HL-60/S4 (cell line): ENCODE results near the gene TMC5.

ENCODE experiments used
- in situ Hi-C: fragments of 300-500 bp; cut with MboI; formaldehyde crosslinking; loops from 2 replicates; pipeline ENCODE4 v1.14.3; 2022; ENCODE audit warnings: low sequenced_read_pairs

Gene TMC5

DNA sequence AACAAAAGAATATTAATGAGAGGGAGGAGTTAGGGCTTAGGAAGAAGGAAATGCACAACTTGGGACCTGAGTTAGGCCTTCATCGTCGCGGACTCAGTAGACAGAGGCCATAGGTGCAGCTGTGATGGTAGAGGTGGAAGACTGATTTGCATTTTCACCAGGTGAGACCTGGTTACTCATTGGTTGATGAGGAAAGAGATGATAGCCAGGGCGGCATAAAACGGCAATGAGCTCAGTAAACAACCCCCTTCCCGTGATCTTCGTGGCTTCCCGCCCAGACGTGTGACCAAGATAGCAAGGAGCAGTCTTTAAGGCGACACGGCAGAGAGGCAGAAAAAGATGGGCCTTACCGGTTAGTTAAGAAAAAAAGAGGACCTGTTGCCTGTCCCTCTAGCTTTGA lies at the start of gene TMC5:
TSS of gene TMC5 (plus strand) at position 244 of the 400 bp plus-strand sequence. CDS start 22,156 bp downstream, outside the sequence.
- in situ Hi-C loops, result no loop called here

GRCh38 chr16:19372541-19372940 lies 45.1 kb upstream of the TMC5 start:
- in situ Hi-C loops, result loop anchor here (10.0 kb wide), 1 partner anchor 278 kb away; no protein-coding TSS in a partner anchor

- in situ Hi-C loops, result loop anchor here (10.0 kb wide), 1 partner anchor 280 kb away; no protein-coding TSS in a partner anchor
Observed at GRCh38 chr16:19374402-19374801, 43.3 kb upstream of the TMC5 start.

GRCh38 chr16:19375561-19376158 lies 42.0 kb upstream of the TMC5 start:
- in situ Hi-C loops, result loop anchor here (10.0 to 25.0 kb wide), 2 partner anchors 281 to 512 kb away; partner anchors contain the start of gene GPRC5B

DNA sequence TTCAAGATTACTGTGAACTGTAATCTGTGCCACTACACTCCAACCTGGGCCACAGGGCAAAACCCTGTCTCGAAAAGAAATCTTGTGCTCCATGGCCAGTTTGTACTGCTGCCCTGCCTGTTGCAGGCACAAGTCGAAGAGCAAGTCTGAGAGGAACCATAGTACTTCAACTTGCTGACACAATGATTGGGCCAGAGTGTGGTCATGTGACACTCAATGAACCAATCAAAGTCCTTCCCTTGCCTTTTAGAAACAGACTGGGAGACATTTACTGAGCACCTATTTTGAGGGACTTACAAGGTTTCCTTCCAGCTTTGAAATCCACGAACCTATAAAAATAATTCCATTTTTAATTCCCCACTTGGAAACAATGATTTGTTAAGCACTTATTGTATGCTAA lies 39.8 kb upstream of the TMC5 start:
- in situ Hi-C loops, result loop anchor here (10.0 to 25.0 kb wide), 2 partner anchors 283 to 509 kb away; partner anchors contain the start of gene GPRC5B

DNA sequence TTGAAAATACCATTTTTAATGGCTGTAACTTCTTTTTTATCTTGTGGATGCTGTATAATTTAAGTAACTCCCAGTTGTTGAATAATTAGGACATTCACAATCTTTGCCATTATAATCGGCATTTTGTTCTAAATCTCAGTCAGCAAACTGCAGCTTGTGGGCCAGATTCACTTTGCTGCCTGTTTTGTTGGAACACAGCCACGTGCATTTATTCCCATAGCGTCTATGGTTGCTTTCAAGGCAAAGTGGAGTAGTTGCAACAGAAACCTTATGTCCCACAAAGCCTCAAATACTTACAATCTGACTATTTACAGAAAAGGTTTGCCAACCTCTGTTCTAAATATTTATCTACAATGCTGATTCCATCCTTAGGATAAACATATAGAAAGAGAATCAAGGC lies 39.2 kb upstream of the TMC5 start:
- in situ Hi-C loops, result loop anchor here (10.0 to 25.0 kb wide), 2 partner anchors 284 to 509 kb away; partner anchors contain the start of gene GPRC5B

GRCh38 chr16:19379838-19380237 lies 37.8 kb upstream of the TMC5 start:
- in situ Hi-C loops, result loop anchor here (10.0 to 25.0 kb wide), 2 partner anchors 285 to 507 kb away; partner anchors contain the start of gene GPRC5B

DNA sequence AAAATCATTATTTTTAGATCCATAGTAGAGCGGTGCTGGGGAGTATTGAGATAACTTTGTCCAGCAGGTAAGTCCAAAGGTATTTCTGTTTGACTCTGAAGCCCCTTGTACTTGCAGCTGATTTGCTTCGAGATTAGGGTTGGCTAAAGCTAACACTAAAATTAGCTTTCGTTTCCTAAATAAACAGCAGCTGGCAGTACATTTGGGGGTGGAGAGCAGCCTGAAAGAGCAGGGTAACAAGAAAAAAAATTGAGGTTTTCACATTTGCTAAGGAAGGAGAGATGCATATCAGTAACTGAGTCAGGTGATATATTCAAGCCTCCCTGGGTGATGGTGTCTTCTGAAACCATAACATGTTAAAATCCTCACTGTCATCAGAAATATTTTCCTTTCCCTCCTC lies 37.4 kb upstream of the TMC5 start:
- in situ Hi-C loops, result loop anchor here (25.0 kb wide), 1 partner anchor 507 kb away; the partner anchor contains the start of gene GPRC5B

DNA sequence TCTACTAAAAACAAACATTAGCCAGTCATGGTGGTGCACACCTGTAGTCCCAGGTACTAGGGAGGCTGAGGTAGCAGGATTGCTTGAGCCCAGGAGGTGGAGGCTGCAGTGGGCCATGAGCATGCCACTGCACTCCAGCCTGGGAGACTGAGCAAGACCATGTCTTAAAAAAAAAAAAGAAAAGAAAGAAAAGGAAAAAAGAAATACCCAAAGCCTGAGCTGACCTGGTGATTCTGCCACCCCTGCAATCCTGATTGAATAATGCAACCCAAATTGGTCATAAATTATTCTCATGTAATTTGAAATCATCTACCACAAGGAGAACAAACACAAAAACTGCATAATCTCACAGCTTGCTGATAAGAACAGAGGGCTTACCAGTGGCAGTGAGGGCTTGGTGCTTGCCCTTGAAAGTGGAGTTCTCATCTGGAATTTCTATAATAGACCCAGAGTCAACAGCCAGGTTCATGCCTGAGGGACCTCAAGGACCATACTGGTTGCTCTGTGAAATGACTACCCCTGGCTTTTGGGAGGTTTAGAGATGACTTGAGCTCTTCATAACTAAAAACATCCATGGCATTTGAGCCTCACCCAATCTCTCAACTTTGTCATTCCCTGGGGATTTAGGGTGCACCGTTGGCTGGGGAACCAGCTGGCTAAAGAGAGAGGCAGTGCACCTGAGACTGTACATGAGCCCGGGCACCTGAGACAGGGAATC lies 35.4 kb upstream of the TMC5 start:
- in situ Hi-C loops, result loop anchor here (25.0 kb wide), 1 partner anchor 505 kb away; the partner anchor contains the start of gene GPRC5B

GRCh38 chr16:19382887-19383816 lies 34.5 kb upstream of the TMC5 start:
- in situ Hi-C loops, result loop anchor here (25.0 kb wide), 1 partner anchor 504 kb away; the partner anchor contains the start of gene GPRC5B

- in situ Hi-C loops, result loop anchor here (25.0 kb wide), 1 partner anchor 503 kb away; the partner anchor contains the start of gene GPRC5B
Observed at GRCh38 chr16:19384656-19385055, 33.0 kb upstream of the TMC5 start.

GRCh38 chr16:19386525-19386924 lies 31.2 kb upstream of the TMC5 start:
- in situ Hi-C loops, result loop anchor here (25.0 kb wide), 1 partner anchor 501 kb away; the partner anchor contains the start of gene GPRC5B

- in situ Hi-C loops, result loop anchor here (25.0 kb wide), 1 partner anchor 498 kb away; the partner anchor contains the start of gene GPRC5B
Observed at GRCh38 chr16:19389246-19389645, 28.4 kb upstream of the TMC5 start.

GRCh38 chr16:19391185-19391776 lies 26.4 kb upstream of the TMC5 start:
- in situ Hi-C loops, result loop anchor here (25.0 kb wide), 1 partner anchor 496 kb away; the partner anchor contains the start of gene GPRC5B

- in situ Hi-C loops, result loop anchor here (25.0 kb wide), 1 partner anchor 495 kb away; the partner anchor contains the start of gene GPRC5B
Observed at GRCh38 chr16:19392352-19392751, 25.3 kb upstream of the TMC5 start.

- in situ Hi-C loops, result loop anchor here (25.0 kb wide), 1 partner anchor 494 kb away; the partner anchor contains the start of gene GPRC5B
Observed at GRCh38 chr16:19393226-19394111, 24.2 kb upstream of the TMC5 start.

DNA sequence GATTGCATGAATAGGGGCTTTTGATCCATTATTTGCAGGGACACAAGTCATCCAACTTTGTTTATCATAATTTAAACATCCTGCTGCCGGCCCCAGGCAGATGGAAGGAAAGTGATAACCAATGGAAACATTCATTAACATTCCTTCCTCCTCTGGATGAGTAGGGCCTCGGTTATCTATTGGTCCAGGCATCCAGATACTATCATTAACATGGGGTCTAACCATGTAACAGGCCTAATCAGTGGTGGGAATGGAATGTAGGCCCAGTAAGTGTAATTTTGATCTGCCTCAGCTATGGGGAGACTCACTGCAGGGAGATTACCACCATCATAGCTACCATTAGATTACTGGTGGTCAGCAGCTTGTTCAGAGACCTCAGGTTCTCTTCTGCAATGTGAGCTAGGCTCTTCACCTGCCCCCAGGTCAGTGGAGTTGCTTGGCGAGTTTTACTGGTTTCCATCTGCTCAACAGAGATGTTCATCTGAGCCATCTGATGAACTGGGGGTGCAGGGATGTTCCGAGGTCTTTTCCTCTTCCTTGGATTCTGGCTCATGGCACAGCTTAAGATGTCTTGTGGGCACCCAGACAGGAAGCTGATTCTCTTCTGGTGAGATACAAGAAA lies 21.9 kb upstream of the TMC5 start:
- in situ Hi-C loops, result loop anchor here (25.0 kb wide), 1 partner anchor 492 kb away; the partner anchor contains the start of gene GPRC5B

GRCh38 chr16:19396555-19397011 lies 21.1 kb upstream of the TMC5 start:
- in situ Hi-C loops, result loop anchor here (25.0 kb wide), 1 partner anchor 491 kb away; the partner anchor contains the start of gene GPRC5B
